HUDEP-2 (cell line): ENCODE results near the gene FHIT.

Experiments used
- DNase-seq, 76 experiments: peaks; one replicate each; lab custom pipeline; 2025; ENCODE audit not compliant: unreplicated experiment in 76 of 76; lab: John Stamatoyannopoulos, UW

Gene FHIT

DNA sequence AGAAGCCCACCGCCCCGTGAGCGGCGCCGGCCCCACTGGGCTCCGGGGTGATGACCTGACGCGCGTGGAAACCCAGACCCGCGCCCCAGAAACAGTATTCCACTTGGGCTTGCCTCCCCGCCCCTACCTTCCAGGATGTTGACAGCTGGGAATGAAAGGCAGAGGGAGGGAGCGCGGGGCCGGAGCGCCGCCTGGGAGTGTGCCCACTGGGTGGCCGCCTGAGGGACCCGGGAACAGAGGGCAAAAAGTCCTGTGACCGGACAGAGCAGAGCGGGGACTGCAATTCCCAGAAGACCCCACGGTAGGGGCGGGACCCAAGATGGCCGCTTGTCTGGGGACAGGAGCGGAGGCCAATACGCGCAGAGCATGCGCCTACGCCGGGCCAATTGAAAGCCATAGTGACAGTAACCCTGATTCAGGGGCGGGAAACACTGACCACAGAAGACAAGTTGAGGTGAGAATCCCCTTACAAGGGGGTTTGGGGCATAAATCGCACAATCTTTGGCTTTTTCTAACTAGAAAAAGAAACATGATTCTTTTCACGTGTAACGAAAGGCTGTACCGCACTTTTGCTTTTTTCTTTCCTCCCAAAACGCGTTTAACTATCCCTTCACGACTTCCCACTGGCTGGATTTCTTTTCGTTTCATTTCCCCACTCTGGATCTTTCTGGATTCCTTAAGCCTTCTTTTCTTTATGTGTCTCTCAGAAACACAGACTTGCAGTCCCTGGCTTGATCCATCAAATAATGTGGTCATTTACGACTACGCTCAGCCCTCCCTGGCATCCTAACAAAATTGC is at the start of gene FHIT:
Gene FHIT, minus strand, starts transcription at position 279 of the 799 bp plus-strand sequence.
- DNase-seq, result peak in 75 of 76 experiments; percentile 25 to 96 (median 90)

DNA sequence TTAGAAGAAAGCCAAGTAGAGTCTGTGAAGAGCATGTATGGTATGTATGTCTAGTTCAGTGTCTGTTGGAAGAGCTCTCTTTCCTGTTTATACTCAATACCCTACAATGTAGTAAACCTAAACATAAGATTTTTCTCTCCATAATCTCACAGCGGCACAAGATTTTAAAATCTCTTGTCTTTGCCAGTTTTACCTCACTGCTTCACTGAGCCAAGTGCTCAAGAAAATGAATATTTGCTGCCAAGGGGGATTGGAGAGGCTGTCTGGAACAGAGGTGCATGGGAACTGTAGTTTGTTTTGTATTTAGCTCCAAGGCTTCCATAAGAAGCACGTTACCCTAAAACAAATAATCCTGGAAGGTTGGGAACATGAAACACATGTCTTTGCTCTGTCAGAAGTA is 49.5 kb upstream of the FHIT start:
- DNase-seq, result no peak

DNA sequence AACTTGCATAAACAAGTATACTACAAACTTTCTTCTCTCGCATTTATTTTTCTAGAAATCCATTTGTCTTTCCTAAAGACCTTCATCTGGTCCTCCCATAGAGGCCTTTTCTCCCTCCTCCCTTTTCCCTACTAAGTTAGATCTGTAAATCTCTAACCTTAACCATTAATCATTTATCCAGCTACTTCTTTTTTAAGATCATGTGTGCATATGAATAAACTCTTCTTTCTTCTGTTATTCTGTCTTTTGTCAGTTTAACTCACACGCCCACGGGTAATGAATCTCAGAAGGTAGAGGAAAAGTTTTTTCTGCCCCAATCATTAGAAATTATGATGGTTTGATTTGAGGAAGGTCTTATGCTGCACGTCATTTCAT is 48.7 kb upstream of the FHIT start:
- DNase-seq, result no peak

DNA sequence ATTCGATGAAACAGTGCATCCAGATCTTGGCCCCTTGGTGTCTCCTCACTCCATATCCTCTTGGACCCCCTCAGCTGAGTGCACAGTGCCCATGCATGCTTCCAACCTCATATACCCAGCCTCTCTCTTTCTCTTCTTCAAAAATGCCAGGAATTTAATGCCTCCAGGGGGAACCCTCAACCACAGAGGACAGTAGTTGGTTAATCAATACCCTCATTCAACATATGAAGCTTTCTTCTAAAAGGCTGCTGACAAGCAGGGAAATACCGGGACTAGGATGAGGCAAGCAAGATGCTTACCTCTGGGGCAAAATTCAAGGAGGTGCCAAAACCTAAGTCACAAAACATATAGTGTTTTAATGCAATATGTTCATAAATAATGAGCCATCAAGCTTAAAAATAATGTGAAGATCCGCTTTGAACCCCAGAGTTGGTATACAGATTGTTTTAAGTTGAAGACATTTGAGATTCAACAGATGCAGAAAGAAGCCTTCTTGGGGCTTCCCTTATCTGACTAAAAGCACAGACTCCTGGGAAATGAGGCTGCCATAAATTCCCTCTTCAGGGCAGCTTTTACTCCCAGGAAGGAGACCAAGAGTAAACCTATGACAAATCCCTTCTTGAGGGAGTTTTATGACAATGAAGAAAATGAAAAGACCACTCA is 48.2 kb upstream of the FHIT start:
- no peak for DNase-seq

DNA sequence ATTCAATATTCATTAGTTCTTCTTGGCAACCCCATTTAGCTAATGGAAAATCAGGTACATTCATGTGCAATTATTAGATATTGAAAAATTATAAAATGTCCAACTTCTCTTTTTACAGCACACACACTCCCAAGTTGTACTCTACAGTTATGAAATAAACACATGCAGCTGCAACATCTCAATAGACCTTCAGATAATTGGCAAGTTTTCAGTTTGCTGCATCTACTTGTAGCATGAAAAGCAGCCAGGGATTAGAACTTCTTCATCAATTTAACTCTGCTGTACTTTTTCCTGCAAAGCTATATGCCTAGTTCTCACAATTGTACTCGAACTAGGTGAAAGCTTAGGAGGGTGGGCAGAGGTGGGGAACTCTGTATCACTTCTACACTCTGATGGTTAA is 46.6 kb upstream of the FHIT start:
- no peak for DNase-seq

DNA sequence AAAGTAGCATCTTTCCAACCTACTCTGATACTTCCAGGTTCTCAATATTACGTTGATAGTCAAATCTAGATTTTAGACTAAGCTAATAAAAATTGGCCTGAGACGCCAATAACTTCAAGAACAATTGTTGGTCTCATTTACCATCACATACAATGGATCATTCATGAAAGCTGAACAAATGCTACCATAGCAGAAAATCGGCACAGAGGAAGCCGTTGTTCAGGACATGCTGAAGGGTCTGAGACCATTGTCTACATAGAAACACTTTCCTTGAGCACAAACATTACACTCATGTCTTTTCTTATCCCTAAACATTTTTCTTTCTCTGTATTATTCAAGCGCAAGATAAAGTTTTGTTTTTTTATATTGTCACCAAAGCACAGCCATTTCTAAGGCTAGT is 37.2 kb upstream of the FHIT start:
- no peak for DNase-seq

DNA sequence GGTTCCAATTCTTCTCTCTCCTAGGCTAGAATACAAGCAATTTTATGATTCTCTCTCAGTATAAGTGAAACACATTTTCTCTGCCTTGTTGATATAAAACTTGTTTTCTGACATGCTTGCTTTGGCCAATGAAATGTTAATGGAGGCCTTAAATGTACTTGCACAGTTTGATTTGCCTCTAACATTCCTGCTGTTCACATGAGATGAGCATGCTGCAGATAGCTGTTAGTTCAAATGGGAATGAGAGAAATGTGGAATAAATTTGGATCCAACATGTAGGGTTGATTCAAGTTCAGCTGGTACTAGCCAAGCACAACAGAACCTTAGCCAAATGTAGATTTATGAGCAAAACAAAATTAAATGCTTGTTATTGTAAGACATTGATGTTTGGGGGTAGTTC is 32.6 kb upstream of the FHIT start:
- no peak for DNase-seq

DNA sequence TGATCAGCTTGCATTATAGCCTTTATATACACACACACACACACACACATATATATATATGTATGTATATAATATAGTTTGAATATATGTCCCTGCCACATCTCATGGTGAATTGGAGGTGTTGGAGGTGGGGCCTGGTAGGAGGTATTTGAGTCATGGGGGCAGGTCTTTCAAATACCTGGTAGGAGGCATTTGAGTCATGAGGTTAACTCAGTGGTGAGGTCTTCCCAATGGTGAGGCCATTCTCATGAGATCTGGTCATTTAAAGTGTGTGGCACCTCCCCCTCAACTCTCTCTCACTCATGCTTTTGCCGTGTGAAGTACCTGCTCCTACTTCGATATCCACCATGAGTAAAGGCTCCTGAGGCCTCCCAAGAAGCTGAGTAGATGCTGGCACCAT is 27.5 kb upstream of the FHIT start:
- DNase-seq, result no peak

DNA sequence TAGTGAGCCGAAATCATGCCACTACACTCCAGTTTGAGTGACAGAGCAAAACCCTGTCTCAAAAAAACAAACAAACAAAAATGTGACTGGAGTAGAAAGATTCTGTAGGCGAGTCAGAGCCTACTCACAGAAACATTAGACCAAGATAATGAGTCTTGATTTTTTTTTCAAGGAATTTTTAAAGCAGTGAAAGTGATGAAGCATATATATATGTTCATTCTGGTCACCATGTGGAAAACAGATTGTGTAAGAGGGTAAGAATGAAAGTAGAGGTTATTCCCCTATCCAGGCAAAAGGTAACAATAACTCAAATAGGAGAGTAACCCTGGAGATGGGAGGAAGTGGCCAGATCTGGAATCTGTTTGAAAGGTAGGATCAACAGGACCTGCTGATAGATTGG is 26.2 kb upstream of the FHIT start:
- DNase-seq, result no peak

DNA sequence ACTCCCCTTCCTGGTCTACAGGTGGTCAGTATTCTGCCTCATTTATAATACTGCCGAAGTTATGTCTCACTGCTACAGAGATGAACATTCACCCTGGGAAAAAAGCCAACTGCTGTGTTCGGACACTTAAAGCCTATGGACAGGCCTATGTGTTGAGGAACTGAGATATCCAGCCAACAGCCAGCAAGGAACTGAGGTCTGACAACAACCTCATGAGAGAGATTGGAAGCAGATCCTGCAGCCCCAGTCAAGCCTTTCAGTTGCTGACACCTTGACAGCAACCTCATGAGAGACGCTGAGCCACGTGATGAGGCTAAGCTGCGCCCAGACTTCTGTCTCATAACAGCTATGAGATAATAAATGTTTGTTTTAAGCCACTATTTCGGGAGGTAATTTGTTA is 18.2 kb upstream of the FHIT start:
- DNase-seq, result no peak

DNA sequence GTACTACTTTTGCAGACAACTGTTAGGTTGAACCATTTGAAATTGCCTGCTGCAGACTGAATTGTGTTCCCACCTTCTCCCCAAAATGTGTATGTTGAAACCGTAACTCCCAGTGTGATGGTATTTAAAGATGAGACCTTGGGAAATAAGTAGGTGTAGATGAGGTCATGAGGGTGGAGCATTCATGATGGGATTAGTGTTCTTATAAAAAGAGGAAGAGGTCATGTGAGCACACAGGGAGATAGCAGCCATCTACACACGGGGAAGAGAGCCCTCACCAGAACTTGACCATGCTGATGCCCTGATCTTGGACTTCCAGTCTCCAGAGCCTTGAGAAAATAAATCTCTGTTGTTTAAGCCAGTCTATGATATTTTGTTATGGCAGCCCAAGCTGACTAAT is 17.4 kb upstream of the FHIT start:
- no peak for DNase-seq

DNA sequence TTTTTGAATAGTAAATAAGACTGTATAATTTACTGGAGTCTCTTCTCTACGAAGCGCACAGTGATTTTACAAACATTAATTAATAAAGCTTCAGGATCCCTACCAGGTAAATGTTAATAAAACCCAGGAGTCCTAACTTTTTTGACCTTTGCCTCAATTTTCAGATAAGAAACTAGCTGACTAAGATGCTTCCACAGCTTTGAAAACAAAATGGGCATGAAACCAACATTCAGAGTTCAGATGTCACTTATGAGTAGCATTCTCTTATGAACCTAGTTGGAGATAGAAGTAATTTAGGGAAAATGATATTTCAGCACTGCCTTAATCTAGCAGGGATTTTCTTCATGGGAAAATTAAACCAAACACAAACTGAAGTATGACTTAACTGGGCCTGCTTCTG is 13.0 kb upstream of the FHIT start:
- no peak for DNase-seq

DNA sequence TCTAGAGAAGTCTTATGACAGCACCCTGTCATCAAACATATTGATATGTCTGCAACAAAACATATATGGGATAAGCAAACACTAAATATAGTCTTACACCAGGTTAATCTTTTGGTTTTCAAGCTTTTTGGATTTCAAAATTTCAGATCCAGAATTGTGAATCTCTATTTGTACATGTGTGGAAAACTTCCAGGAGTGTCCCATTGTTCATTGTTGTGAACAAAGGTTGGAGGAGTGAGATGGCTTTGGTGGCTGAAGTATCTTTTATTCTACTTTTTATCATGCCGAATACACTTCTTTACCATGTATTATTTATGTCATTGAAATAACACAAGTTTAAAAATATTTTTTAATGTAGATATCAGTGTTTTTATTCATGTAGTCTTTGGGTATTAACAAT is 5.9 kb upstream of the FHIT start:
- DNase-seq, result no peak

DNA sequence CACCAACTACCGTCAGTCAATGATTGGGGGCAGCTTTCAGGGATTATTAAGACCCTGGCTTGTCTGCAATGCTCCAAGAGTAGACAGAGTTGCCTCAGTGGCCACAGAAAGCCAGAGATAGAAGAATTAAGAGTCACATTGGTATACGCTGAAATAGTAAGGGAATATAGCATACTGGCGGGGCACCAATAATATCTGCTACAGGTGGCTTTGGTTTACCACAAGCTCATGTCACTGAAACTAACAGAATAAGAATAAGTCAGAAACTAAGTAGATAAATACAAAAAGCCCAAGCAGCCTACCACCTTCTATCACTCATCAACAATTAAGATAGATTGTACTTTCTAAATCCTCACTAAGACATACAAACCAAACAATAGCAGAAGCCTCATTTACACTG is 2.5 kb upstream of the FHIT start:
- DNase-seq, result no peak

DNA sequence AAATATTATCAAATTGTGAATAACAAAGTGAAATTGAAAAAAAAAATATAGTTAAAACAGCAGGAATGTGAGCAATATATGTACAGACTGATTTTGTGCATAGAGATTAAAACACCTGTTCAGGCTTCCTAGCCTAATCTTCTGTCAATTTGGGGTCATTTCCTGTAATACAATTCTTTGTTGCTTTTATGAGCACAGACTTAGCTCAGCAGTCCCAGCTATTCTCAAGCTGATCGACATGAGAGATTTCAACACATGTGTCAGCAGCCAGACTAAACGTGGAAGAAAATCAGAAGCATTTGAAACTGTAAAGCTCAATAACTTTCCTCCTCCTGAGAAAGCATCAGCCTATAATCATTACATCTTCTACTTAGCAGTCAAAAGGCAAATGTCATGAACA is 1.6 kb upstream of the FHIT start:
- DNase-seq, result no peak

DNA sequence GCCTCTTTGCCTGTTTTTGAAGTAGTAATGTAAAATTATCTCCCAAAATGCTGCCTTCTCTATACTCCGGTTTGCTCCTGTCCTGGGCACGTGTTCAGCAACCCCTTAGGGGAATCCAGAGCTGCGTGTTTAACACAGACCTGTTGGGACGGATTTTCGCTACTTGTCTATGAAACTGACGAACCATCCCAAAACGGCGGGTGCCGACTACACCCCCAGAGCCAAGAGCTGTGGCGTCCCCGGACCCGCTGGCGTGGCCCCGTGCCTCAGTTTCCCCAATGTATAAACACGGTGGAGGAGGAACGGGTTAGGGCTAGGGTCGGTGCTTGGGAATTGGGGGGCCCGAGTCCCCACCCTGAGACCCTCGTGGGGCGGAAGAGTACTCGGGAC is 473 bp downstream of the FHIT start:
- DNase-seq, result peak in 52 of 76 experiments; percentile 4 to 55 (median 26)

DNA sequence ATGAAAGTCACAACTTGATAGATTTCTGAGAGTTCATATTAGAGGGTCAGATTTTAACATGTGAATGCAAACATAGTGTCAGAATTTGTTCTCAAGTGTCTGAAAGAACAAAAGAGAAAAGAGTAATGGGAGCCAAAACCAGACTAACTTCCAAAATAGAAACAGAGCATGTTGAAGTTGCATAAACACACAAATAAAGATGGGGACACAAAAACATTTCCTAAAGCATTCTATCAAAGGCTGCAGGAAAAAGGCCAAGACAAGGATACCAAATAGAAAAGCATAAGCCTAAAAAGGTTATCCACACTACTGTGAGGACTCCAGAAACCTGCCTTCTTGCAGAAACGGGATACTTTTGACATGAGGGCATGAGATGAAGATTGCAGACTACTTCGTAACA is 2.8 kb downstream of the FHIT start:
- DNase-seq, result no peak

DNA sequence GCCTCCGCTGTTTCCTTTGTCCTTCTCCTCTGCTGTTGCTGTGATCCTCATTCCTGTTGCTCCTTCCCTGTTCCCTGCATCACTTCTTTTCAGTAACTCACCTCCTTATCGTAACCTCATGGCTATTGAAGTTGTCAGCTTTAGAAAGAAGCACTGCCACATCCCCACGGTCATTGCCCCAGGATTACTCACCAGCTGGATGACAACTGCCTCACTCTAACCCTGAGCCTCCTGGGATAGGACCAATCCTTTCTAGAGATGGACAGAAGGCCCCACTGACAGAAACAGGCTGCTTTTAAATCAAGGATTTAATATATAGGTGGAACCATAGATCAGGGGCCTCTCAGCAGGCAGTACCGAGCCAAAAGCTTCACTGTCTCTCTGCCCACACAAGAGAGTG is 4.1 kb downstream of the FHIT start:
- DNase-seq, result no peak

DNA sequence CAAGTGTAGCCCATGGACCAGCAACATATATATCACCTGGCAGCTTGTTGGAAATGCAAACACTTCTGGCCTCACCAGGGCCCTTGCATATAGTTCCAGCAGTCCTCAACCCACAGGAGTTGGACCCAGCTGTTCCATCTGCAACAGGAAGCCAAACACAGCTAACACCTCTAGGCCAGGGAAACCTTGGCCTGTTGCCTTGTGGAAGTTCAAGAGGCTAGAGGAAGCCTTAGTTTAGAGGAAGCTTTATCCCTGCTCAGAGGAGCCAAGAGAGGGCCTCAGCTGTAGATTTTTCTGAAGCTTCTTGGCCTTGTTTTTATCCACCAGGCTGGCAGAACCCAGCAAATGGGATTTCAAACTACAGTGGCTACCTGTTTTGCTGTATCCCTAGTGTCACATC is 11.4 kb downstream of the FHIT start:
- DNase-seq, result no peak

DNA sequence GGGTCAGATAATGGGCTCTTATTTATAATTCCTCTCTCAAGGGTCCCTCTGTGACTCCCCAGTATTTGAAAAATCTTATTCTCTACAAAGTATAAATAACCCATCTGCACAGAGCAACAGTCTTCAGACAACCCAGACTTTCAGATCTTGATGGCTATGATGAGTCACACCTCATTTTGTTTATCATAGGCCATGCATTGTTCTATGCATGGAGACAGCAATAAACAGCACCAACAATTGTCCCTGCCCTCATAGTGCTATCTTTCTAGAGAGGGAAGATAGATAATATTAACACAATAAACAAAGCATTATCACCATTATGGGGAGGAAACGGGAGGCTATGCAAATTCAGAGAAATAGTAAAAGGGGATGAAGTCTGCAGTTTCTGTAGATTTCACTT is 13.4 kb downstream of the FHIT start:
- DNase-seq, result peak in 4 of 76 experiments; percentile 15 to 36 (median 24)

DNA sequence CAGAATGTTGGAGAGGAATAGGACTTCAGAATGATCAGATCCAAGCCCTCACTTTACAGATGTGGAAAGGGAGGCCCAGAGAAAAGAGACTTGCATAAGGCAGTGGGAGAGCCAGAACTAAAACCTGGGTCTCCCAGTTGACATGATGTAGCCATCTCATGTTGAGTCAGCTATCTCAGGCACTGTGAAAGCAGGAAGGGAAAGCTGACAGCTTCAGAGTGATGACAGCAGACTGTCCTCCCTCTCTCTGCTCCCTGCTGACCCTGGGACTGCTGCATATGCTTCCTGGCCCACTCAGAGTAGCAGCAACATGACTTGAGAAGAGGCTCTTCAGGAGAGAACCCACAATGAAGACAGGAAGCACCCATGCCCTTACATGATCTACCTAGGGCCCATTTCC is 14.7 kb downstream of the FHIT start:
- DNase-seq, result no peak

DNA sequence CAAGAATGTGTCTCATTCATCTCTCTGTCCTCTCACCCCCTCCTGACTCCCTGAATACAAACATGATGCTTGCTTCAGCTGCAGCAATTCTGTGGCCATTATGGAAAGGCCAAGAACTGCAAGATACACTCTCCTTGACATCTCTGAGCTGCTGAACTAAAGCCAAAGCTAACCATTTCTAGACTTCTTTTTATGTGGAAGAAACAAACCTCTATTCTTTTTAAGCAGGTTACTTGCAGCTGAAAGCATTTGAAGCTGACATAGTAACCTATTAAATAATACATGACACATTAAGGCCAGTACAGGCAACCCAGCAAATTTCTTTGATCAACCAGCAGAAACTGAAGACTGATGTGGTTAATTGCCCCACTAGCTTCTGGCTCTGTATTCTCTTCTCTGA is 17.5 kb downstream of the FHIT start:
- DNase-seq, result no peak

DNA sequence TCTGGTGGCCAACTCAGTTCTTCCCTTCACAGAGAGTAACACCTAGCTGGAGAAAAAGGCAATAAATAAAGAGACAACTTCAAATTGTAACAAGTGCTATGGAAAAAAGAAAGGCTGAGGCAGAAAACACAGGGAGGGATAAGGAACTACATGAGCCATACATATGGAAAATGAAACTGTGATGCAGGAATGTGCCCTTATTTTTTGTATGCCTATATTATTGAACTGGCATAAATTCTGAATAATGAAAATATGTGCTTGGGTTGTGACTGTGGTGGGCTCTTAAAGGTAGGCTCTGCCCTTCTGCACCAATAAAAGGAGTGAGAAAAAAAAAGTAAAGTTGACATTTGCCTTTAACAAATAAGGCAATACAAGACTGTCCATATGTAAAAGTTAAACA is 19.6 kb downstream of the FHIT start:
- no peak for DNase-seq
